ENCODE results near the gene ERMARD. TPM values are rescaled to one million over a fixed set of nuclear protein-coding genes. Genes with fewer than 3 reads are reported as not detected.

ERMARD gene
- total RNA-seq, 1 experiment from 2014 or later, result 25.3 TPM

DNA sequence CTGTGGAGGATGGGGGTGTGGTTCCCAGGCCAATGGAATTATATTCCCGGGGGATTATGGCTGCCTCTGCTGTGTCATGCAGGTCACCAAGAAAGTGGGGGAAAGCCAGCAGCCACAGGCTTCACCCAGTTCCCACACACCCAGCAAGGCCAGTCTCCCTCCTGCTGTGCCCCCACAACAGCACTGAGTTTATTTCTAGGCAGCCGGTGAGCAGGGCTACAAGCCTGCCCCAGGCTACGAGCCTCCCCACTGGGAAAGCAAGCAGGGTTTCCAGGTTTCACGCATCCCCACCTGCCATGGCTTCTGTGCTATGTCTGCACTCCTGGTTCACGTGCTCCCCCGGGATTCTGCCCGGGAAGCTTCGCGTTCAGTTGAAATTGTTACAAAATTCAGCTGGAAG, 72.6 kb downstream of the ERMARD start:
- no peaks in the 10 kb centered on the region; the same call in 1 of the 2 replicates for H3K9me3 ChIP-seq
- no peaks in the 10 kb centered on the region for H3K27me3 Mint-ChIP-seq (ENCODE audit: insufficient read depth, unreplicated experiment)
- H3K4me3 Mint-ChIP-seq (ENCODE audit: unreplicated experiment), result no peak overlapping the region
- peak overlapping the region; percentile 20 for H3K27ac Mint-ChIP-seq (ENCODE audit: unreplicated experiment)
- H3K27me3 ChIP-seq (replicated peaks; ENCODE audit: control insufficient read depth, insufficient read depth, low read length), result no peaks in the 10 kb centered on the region
- H3K36me3 ChIP-seq (ENCODE audit: control insufficient read depth, insufficient read depth, low read length), result no peaks in the 10 kb centered on the region
- CTCF ChIA-PET, result no interaction called here
- H3K36me3 Mint-ChIP-seq (ENCODE audit: insufficient read depth, unreplicated experiment), result no peaks in the 10 kb centered on the region
- intact Hi-C loops (cut with micrococcal nuclease; ENCODE audit: unreplicated experiment), result no loop called here
- no peak for TF ChIP-seq CTCF (IDR thresholded peaks at IDR 0.05; ENCODE audit: insufficient read depth in 1 of 2, low read depth in 1 of 2, low read length in 1 of 2, severe bottlenecking in 1 of 2, unreplicated experiment in 1 of 2)
- POLR2A ChIA-PET, result no interaction called here
- H3K4me1 Mint-ChIP-seq (ENCODE audit: low read depth, unreplicated experiment), result peaks cover 25% of the 10 kb centered on the region
- H3K9me3 Mint-ChIP-seq (ENCODE audit: unreplicated experiment), result peaks cover 14% of the 10 kb centered on the region
- no peak overlapping the region for H3K4me3 ChIP-seq (ENCODE audit: low read depth, low read length)
- no peak for DNase-seq
- no TSS peak for BruUV-seq (replicated peaks)
- H3K4me1 ChIP-seq, result no peaks in the 10 kb centered on the region

- DNase-seq, result no peak
- Mint-ChIP-seq H3K27ac (ENCODE audit: unreplicated experiment) (peak overlapping the region; percentile 35), H3K36me3 (ENCODE audit: insufficient read depth, unreplicated experiment) (peaks cover 4% of the 10 kb centered on the region), H3K4me1 (ENCODE audit: low read depth, unreplicated experiment) (peaks cover 33% of the 10 kb centered on the region), H3K27me3 (ENCODE audit: insufficient read depth, unreplicated experiment) (no peaks in the 10 kb centered on the region), H3K9me3 (ENCODE audit: unreplicated experiment) (peaks cover 14% of the 10 kb centered on the region), H3K4me3 (ENCODE audit: unreplicated experiment) (no peak overlapping the region)
- CTCF ChIA-PET, result no interaction called here
- Histone ChIP-seq H3K9me3 (no peaks in the 10 kb centered on the region; the same call in 1 of the 2 replicates), H3K27me3 (replicated peaks; ENCODE audit: control insufficient read depth, insufficient read depth, low read length) (no peaks in the 10 kb centered on the region), H3K4me1 (0 out of 2 replicates have a peak, but pooled peaks cover 5% of the 10 kb centered on the region), H3K36me3 (ENCODE audit: control insufficient read depth, insufficient read depth, low read length) (no peaks in the 10 kb centered on the region), H3K4me3 (ENCODE audit: low read depth, low read length) (no peak overlapping the region)
- TF ChIP-seq CTCF (IDR thresholded peaks at IDR 0.05; ENCODE audit: insufficient read depth in 1 of 2, low read depth in 1 of 2, low read length in 1 of 2, severe bottlenecking in 1 of 2, unreplicated experiment in 1 of 2), result no peak
- no TSS peak for BruUV-seq (replicated peaks)
- intact Hi-C loops (cut with micrococcal nuclease; ENCODE audit: unreplicated experiment), result no loop called here
- POLR2A ChIA-PET, result no interaction called here
Measured at GRCh38 chr6:169824848-169825557, 73.6 kb downstream of the ERMARD start.

- Histone ChIP-seq H3K9me3 (no peaks in the 10 kb centered on the region), H3K4me3 (ENCODE audit: low read depth, low read length) (no peak overlapping the region), H3K27me3 (replicated peaks; ENCODE audit: control insufficient read depth, insufficient read depth, low read length) (no peaks in the 10 kb centered on the region), H3K4me1 (peaks cover 12% of the 10 kb centered on the region; the same call in 1 of the 2 replicates), H3K36me3 (ENCODE audit: control insufficient read depth, insufficient read depth, low read length) (no peaks in the 10 kb centered on the region)
- H3K4me3 Mint-ChIP-seq (ENCODE audit: unreplicated experiment), result no peak overlapping the region
- no peaks in the 10 kb centered on the region for H3K27me3 Mint-ChIP-seq (ENCODE audit: insufficient read depth, unreplicated experiment)
- H3K27ac Mint-ChIP-seq (ENCODE audit: unreplicated experiment), result no peak overlapping the region
- no TSS peak for BruUV-seq (replicated peaks)
- TF ChIP-seq CTCF (IDR thresholded peaks at IDR 0.05; ENCODE audit: insufficient read depth in 1 of 2, low read depth in 1 of 2, low read length in 1 of 2, severe bottlenecking in 1 of 2, unreplicated experiment in 1 of 2), result no peak
- intact Hi-C loops (cut with micrococcal nuclease; ENCODE audit: unreplicated experiment), result no loop called here
- CTCF ChIA-PET, result no interaction called here
- H3K9me3 Mint-ChIP-seq (ENCODE audit: unreplicated experiment), result peaks cover 14% of the 10 kb centered on the region
- POLR2A ChIA-PET, result no interaction called here
- H3K4me1 Mint-ChIP-seq (ENCODE audit: low read depth, unreplicated experiment), result peaks cover 40% of the 10 kb centered on the region
- H3K36me3 Mint-ChIP-seq (ENCODE audit: insufficient read depth, unreplicated experiment), result peaks cover 7% of the 10 kb centered on the region
- no peak for DNase-seq
Measured at GRCh38 chr6:169825558-169826225, 74.3 kb downstream of the ERMARD start.

Measured in Caco-2 (cell line).